ENCODE measurements around the gene CIAPIN1.

DNA sequence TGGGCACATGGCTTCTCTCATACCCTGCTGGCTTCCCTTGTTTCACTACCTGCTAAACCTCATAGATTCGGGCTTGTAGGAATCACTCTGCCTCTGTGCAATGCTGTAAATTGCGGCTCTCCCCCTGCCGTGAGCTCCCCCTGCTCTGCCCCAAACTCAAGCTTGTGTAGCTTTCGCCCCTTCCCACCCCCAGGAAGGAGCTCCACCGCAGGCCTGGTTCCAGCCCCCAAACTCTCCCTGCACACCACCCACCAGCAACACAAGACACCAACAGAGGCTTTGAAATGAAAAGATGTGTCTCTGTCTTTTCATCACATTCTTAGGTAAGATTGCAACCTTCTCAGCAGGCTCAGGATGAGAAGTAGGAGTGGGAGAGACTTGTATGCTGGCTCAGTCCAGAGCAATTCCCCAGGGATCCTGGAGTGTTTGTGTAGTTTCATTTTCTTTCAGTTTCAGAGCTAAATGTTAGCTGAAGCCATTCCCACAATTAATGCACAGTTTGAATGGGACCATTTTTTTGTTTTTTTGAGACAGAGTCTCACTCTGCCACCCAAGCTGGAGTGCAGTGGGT is 60.7 kb downstream of the CIAPIN1 start:
- TF ChIP-seq POLR2AphosphoS5 (IDR thresholded peaks at IDR 0.05) (no peak), POLR2A (IDR thresholded peaks at IDR 0.05) (no peak), EP300 (IDR thresholded peaks at IDR 0.05) (no peak)
- TF ChIP-seq, protein P1, sequence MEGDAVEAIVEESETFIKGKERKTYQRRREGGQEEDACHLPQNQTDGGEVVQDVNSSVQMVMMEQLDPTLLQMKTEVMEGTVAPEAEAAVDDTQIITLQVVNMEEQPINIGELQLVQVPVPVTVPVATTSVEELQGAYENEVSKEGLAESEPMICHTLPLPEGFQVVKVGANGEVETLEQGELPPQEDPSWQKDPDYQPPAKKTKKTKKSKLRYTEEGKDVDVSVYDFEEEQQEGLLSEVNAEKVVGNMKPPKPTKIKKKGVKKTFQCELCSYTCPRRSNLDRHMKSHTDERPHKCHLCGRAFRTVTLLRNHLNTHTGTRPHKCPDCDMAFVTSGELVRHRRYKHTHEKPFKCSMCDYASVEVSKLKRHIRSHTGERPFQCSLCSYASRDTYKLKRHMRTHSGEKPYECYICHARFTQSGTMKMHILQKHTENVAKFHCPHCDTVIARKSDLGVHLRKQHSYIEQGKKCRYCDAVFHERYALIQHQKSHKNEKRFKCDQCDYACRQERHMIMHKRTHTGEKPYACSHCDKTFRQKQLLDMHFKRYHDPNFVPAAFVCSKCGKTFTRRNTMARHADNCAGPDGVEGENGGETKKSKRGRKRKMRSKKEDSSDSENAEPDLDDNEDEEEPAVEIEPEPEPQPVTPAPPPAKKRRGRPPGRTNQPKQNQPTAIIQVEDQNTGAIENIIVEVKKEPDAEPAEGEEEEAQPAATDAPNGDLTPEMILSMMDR (IDR thresholded peaks at IDR 0.05): no peak
